GM12878 (cell line): ENCODE data around the gene ZNF813. TPM values are rescaled to one million over a fixed set of nuclear protein-coding genes. Genes with fewer than 3 reads are reported as not detected.

Source experiments
- ATF3 ChIP-seq: IDR thresholded peaks from 2 replicates; pipeline ENCODE4 v1.6.1; 2011; ENCODE audit warnings: low read depth, mild to moderate bottlenecking, low read length, moderate library complexity, borderline replicate concordance; ENCODE audit errors: extremely low read depth
- ATF7 ChIP-seq: fragments of 450-650 bp; IDR thresholded peaks from 2 replicates; pipeline ENCODE4 v1.6.1; 2016; ENCODE audit warnings: low read depth, mild to moderate bottlenecking
- CREM ChIP-seq: IDR thresholded peaks from 2 replicates; pipeline ENCODE4 v1.6.1; 2014; ENCODE audit warnings: antibody characterized with exemption, low read depth
- E2F8 ChIP-seq: fragments of 450-650 bp; IDR thresholded peaks from 2 replicates; pipeline ENCODE4 v1.6.1; 2018; ENCODE audit warnings: mild to moderate bottlenecking, low read depth, moderate library complexity; ENCODE audit not compliant: partially characterized antibody
- EP300 ChIP-seq, 2 experiments: fragments of 150-350 bp in 1 of 2; IDR thresholded peaks; 2 replicates each; pipeline ENCODE4 v1.6.1; 2011 to 2012; ENCODE audit warnings: low read depth in 2 of 2, low read length in 2 of 2, borderline replicate concordance in 1 of 2, improper control_type of control experiment in 1 of 2, inconsistent platforms in 1 of 2; ENCODE audit not compliant: control insufficient read depth in 1 of 2
- ESRRA ChIP-seq: IDR thresholded peaks from 2 replicates; pipeline ENCODE4 v1.6.1; 2012; ENCODE audit warnings: mild to moderate bottlenecking, low read length, improper control_type of control experiment
- HDAC2 ChIP-seq: fragments of 200-600 bp; sonication (generic); IDR thresholded peaks from 2 replicates; pipeline ENCODE4 v1.6.1; 2017
- JUND ChIP-seq: IDR thresholded peaks from 2 replicates; pipeline ENCODE4 v1.6.1; 2012; ENCODE audit warnings: low read depth, mild to moderate bottlenecking, low read length, improper control_type of control experiment, moderate library complexity
- KAT2A ChIP-seq: conservative IDR thresholded peaks from 2 replicates; pipeline ENCODE4 v1.6.1; 2011; ENCODE audit warnings: low read depth, low read length; ENCODE audit not compliant: control insufficient read depth
- MXI1 ChIP-seq: fragments of 150-350 bp; IDR thresholded peaks from 2 replicates; pipeline ENCODE4 v1.6.1; 2011; ENCODE audit warnings: low read depth, mild to moderate bottlenecking, inconsistent platforms, low read length, improper control_type of control experiment
- NR2C2 ChIP-seq: IDR thresholded peaks from 2 replicates; pipeline ENCODE4 v1.6.1; 2011; ENCODE audit warnings: borderline replicate concordance, low read depth; ENCODE audit not compliant: control insufficient read depth, insufficient read length
- PAX5 ChIP-seq: IDR thresholded peaks from 2 replicates; pipeline ENCODE4 v1.6.1; 2011; ENCODE audit warnings: low read depth, low read length, borderline replicate concordance
- SP1 ChIP-seq: IDR thresholded peaks from one replicate; pipeline ENCODE4 v1.6.1; 2011; ENCODE audit warnings: low read depth, low read length
- TCF12 ChIP-seq: IDR thresholded peaks from 2 replicates; pipeline ENCODE4 v1.6.1; 2011; ENCODE audit warnings: low read depth, mild to moderate bottlenecking, low read length
- ZNF207 ChIP-seq: fragments of 450-650 bp; IDR thresholded peaks from 2 replicates; pipeline ENCODE4 v1.6.1; 2014; ENCODE audit warnings: antibody characterized with exemption, mild to moderate bottlenecking, borderline replicate concordance
- ZNF622 ChIP-seq: fragments of 450-650 bp; IDR thresholded peaks from 2 replicates; pipeline ENCODE4 v1.6.1; 2017; ENCODE audit warnings: mild to moderate bottlenecking, inconsistent platforms
- polyA plus RNA-seq, 11 experiments: library from polyadenylated mRNA; depleted of rRNA in 4 of 11; unstranded in 6 of 11; stranded (reverse) in 5 of 11; fragments of >200 nt; fragmentation: Nextera tagmentation in 4 of 11; fragmentation: Illumina TruSeq in 1 of 11; extraction: Ambion mirVana in 4 of 11; extraction: Trizol in 1 of 11; gene quantifications; 1 replicate in 1 of 11; 2 replicates in 10 of 11; pipeline versions ENCODE4 v1.2.1 to v1.2.3, GENCODE V29; 2011 to 2016; ENCODE audit warnings: inconsistent platforms in 2 of 11, missing spikeins in 2 of 11, low read depth in 1 of 11
- total RNA-seq, 4 experiments: library from RNA; depleted of rRNA in 3 of 4; stranded (reverse); fragments of >200 nt in 3 of 4; fragmentation: Illumina TruSeq in 1 of 4; extraction: Trizol in 1 of 4; gene quantifications; 2 replicates each; pipeline versions ENCODE4 v1.2.1 to v1.2.3, GENCODE V29; 2013 to 2021
- TF ChIP-seq, protein P1 (sequence below): fragments of 450-650 bp; IDR thresholded peaks from 2 replicates; pipeline ENCODE4 v1.6.1; 2017; ENCODE audit warnings: low read depth, mild to moderate bottlenecking, moderate library complexity
- TF ChIP-seq, protein P2 (sequence below): fragments of 450-650 bp; IDR thresholded peaks from 2 replicates; pipeline ENCODE4 v1.6.1; 2016; ENCODE audit warnings: mild to moderate bottlenecking
- TF ChIP-seq, protein P3 (sequence below): fragments of 450-650 bp; IDR thresholded peaks from 2 replicates; pipeline ENCODE4 v1.6.1; 2017; ENCODE audit warnings: mild to moderate bottlenecking, moderate library complexity

Gene ZNF813
- total and polyA plus RNA-seq, 10 of the 15 experiments (the other 5 are each of a cell fraction or from before 2014, with no cell fraction given): 0.27 to 4.8 (median 2.6) TPM

DNA sequence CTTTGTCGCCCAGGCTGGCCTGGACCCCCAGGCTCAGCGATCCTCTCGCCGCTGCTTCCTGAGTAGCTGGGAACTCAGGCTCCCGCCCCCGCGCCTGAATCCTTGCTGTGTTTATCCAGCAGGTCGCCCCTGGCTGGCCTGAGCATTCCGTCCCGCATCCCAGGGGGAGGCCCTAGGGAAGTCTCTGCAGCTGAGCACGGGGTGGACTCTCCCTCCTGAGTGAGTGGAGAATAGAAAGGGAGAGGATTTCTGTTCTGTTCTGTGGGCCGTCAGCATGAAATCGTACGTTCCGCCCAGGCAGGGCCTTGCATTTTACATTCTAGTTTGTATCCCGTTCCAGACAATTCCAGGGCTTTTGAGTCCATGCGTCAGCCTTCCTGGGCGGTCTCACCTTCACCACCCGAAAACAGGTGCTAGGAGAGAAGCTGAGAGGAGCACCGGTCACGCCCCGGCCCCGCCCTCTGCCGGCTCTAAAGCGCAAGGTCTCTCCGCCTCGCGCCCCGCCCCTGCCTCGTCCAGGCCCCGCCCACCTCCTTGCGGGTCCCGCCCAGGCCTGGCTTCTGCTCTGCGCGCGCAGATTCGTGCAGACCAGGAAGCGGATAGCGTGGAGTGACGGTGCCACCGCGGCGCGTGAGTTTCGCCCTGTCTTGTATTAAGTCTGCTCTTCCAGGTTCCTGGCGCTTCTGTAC, 36.0 kb upstream of the ZNF813 start, which contains the start of gene ZNF761 (continued):
- no peak for TF ChIP-seq E2F8
- no peak for TF ChIP-seq ZNF622
- TF ChIP-seq KAT2A: no peak
- no peak for TF ChIP-seq ATF3
- no peak for TF ChIP-seq ATF7
- no peak for TF ChIP-seq ZNF207
- TF ChIP-seq HDAC2: no peak
- TF ChIP-seq, protein P1, sequence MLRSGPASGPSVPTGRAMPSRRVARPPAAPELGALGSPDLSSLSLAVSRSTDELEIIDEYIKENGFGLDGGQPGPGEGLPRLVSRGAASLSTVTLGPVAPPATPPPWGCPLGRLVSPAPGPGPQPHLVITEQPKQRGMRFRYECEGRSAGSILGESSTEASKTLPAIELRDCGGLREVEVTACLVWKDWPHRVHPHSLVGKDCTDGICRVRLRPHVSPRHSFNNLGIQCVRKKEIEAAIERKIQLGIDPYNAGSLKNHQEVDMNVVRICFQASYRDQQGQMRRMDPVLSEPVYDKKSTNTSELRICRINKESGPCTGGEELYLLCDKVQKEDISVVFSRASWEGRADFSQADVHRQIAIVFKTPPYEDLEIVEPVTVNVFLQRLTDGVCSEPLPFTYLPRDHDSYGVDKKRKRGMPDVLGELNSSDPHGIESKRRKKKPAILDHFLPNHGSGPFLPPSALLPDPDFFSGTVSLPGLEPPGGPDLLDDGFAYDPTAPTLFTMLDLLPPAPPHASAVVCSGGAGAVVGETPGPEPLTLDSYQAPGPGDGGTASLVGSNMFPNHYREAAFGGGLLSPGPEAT: no peak
- TF ChIP-seq PAX5: 0 out of 2 replicates have a peak, but pooled peaks have one; percentile 24
- TF ChIP-seq EP300 (IDR thresholded peaks at IDR 0.05; ENCODE audit: borderline replicate concordance in 1 of 2, control insufficient read depth in 1 of 2, low read depth in 2 of 2, low read length in 2 of 2): no peak
- no peak for TF ChIP-seq TCF12
- peak; percentile 91 for TF ChIP-seq MXI1
- TF ChIP-seq, protein P2, sequence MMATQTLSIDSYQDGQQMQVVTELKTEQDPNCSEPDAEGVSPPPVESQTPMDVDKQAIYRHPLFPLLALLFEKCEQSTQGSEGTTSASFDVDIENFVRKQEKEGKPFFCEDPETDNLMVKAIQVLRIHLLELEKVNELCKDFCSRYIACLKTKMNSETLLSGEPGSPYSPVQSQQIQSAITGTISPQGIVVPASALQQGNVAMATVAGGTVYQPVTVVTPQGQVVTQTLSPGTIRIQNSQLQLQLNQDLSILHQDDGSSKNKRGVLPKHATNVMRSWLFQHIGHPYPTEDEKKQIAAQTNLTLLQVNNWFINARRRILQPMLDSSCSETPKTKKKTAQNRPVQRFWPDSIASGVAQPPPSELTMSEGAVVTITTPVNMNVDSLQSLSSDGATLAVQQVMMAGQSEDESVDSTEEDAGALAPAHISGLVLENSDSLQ: peak; percentile 72
- TF ChIP-seq CREM: peak; percentile 53; the same call in 1 of the 2 replicates
- TF ChIP-seq, protein P3, sequence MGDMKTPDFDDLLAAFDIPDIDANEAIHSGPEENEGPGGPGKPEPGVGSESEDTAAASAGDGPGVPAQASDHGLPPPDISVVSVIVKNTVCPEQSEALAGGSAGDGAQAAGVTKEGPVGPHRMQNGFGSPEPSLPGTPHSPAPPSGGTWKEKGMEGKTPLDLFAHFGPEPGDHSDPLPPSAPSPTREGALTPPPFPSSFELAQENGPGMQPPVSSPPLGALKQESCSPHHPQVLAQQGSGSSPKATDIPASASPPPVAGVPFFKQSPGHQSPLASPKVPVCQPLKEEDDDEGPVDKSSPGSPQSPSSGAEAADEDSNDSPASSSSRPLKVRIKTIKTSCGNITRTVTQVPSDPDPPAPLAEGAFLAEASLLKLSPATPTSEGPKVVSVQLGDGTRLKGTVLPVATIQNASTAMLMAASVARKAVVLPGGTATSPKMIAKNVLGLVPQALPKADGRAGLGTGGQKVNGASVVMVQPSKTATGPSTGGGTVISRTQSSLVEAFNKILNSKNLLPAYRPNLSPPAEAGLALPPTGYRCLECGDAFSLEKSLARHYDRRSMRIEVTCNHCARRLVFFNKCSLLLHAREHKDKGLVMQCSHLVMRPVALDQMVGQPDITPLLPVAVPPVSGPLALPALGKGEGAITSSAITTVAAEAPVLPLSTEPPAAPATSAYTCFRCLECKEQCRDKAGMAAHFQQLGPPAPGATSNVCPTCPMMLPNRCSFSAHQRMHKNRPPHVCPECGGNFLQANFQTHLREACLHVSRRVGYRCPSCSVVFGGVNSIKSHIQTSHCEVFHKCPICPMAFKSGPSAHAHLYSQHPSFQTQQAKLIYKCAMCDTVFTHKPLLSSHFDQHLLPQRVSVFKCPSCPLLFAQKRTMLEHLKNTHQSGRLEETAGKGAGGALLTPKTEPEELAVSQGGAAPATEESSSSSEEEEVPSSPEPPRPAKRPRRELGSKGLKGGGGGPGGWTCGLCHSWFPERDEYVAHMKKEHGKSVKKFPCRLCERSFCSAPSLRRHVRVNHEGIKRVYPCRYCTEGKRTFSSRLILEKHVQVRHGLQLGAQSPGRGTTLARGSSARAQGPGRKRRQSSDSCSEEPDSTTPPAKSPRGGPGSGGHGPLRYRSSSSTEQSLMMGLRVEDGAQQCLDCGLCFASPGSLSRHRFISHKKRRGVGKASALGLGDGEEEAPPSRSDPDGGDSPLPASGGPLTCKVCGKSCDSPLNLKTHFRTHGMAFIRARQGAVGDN: peak; percentile 63; the same call in 1 of the 2 replicates
- TF ChIP-seq SP1: peak; percentile 61
- TF ChIP-seq NR2C2: no peak
- TF ChIP-seq JUND: no peak
- no peak for TF ChIP-seq ESRRA
